ENCODE results near the gene ZNF446.

DNA sequence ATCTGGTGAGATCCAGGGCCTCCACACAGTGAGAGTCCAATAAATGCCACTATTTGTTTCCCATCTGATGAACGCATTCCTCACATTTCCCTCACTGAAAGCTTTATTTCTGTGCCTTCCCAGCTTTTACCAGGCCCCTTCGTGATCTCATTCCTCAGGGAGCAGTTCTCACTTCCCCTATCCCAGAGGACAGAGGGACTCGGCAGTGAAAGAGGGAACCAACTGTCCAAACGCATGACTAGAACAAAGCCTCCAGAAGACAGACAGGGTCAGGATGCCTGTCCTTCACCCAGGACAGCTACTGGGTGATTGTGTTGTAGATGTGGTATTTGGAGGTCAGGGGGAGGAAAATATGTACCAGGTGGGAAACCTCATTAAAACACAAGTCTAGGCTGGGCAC lies 45.5 kb downstream of the ZNF446 start:
- TF ChIP-seq CTCF (conservative IDR thresholded peaks at IDR 0.05; ENCODE audit: low read length) (no peak), EZH2phosphoT487 (IDR thresholded peaks at IDR 0.05; ENCODE audit: borderline replicate concordance) (no peak)
